Ishikawa (cell line): ENCODE measurements around the gene GNPDA1.

Source experiments
- CEBPB ChIP-seq: IDR thresholded peaks from 2 replicates; pipeline ENCODE4 v1.6.1; 2012
- CREB1 ChIP-seq: IDR thresholded peaks from 2 replicates; pipeline ENCODE4 v1.6.1; 2012; ENCODE audit warnings: low read depth
- EGR1 ChIP-seq: IDR thresholded peaks from 2 replicates; pipeline ENCODE4 v1.6.1; 2012
- EP300 ChIP-seq: IDR thresholded peaks from 2 replicates; pipeline ENCODE4 v1.6.1; 2012; ENCODE audit warnings: borderline replicate concordance
- FOXM1 ChIP-seq: IDR thresholded peaks from 2 replicates; pipeline ENCODE4 v1.6.1; 2012; ENCODE audit warnings: low read depth, borderline replicate concordance
- NFIC ChIP-seq: IDR thresholded peaks from 2 replicates; pipeline ENCODE4 v1.6.1; 2012
- RAD21 ChIP-seq: IDR thresholded peaks from 2 replicates; pipeline ENCODE4 v1.6.1; 2012; ENCODE audit warnings: low read depth
- TAF1 ChIP-seq: IDR thresholded peaks from 2 replicates; pipeline ENCODE4 v1.6.1; 2012; ENCODE audit warnings: low read depth, mild to moderate bottlenecking
- TCF12 ChIP-seq: IDR thresholded peaks from 2 replicates; pipeline ENCODE4 v1.6.1; 2012; ENCODE audit warnings: low read depth
- TEAD4 ChIP-seq: IDR thresholded peaks from 2 replicates; pipeline ENCODE4 v1.6.1; 2012
- YY1 ChIP-seq: IDR thresholded peaks from 2 replicates; pipeline ENCODE4 v1.6.1; 2012; ENCODE audit warnings: low read depth
- ZBTB7A ChIP-seq: IDR thresholded peaks from 2 replicates; pipeline ENCODE4 v1.6.1; 2012; ENCODE audit warnings: low read depth
- TF ChIP-seq, protein P1 (sequence below): IDR thresholded peaks from 2 replicates; pipeline ENCODE4 v1.6.1; 2012; ENCODE audit warnings: low read depth, mild to moderate bottlenecking
- TF ChIP-seq, protein P2 (sequence below): IDR thresholded peaks from 2 replicates; pipeline ENCODE4 v1.6.1; 2012

DNA sequence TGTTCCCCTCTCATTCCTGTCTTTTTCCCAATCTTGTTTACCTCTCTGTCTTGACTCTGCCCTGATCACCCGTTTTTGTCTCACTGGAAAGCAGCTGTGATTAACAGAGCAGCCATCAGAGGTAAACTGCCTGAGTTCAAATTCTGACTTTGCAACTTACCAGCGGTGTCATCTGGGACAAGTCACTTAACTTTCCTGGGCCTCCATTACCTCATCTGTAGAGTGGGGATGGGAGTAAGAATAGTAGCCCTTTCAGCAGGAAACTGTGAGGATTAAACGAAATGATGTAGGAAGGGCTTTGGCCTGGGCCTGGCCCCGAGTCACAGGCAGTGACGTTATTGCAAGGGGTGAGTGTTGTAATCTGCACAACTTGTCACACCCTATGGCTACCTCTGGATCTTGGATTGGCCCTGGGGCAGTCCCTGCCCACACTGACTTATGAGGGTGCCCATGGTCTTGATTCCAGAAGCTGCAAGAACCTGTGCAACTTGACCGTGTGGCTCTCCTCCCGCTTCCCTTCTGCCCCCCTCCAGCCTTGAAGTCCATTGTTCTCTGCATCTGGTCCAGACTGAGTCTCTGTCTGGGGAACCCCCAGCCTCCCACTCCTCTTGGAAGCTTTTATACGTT lies 54.2 kb downstream of the GNPDA1 start:
- TF ChIP-seq EP300 (no peak), TAF1 (no peak), YY1 (no peak), FOXM1 (no peak), RAD21 (no peak), CREB1 (no peak), CEBPB (no peak), ZBTB7A (no peak), TCF12 (no peak), NFIC (no peak), TEAD4 (no peak), EGR1 (no peak)
- TF ChIP-seq, protein P1, sequence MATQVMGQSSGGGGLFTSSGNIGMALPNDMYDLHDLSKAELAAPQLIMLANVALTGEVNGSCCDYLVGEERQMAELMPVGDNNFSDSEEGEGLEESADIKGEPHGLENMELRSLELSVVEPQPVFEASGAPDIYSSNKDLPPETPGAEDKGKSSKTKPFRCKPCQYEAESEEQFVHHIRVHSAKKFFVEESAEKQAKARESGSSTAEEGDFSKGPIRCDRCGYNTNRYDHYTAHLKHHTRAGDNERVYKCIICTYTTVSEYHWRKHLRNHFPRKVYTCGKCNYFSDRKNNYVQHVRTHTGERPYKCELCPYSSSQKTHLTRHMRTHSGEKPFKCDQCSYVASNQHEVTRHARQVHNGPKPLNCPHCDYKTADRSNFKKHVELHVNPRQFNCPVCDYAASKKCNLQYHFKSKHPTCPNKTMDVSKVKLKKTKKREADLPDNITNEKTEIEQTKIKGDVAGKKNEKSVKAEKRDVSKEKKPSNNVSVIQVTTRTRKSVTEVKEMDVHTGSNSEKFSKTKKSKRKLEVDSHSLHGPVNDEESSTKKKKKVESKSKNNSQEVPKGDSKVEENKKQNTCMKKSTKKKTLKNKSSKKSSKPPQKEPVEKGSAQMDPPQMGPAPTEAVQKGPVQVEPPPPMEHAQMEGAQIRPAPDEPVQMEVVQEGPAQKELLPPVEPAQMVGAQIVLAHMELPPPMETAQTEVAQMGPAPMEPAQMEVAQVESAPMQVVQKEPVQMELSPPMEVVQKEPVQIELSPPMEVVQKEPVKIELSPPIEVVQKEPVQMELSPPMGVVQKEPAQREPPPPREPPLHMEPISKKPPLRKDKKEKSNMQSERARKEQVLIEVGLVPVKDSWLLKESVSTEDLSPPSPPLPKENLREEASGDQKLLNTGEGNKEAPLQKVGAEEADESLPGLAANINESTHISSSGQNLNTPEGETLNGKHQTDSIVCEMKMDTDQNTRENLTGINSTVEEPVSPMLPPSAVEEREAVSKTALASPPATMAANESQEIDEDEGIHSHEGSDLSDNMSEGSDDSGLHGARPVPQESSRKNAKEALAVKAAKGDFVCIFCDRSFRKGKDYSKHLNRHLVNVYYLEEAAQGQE = no peak
- TF ChIP-seq, protein P2, sequence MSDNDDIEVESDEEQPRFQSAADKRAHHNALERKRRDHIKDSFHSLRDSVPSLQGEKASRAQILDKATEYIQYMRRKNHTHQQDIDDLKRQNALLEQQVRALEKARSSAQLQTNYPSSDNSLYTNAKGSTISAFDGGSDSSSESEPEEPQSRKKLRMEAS = no peak
